OCI-M2 (cell line): ENCODE results near the gene CCHCR1.

ENCODE experiments used
- DNase-seq: peaks from one replicate; lab custom pipeline; 2025; ENCODE audit not compliant: unreplicated experiment; lab: John Stamatoyannopoulos, UW

Gene CCHCR1

GRCh38 chr6:31132806-31133205 is 24.8 kb downstream of the CCHCR1 start:
- DNase-seq, result no peak

- DNase-seq, result no peak
Observed at GRCh38 chr6:31131595-31131994, 26.0 kb downstream of the CCHCR1 start.

GRCh38 chr6:31130751-31131150 is 26.9 kb downstream of the CCHCR1 start:
- DNase-seq, result no peak

GRCh38 chr6:31129130-31129529 is 28.5 kb downstream of the CCHCR1 start:
- DNase-seq, result no peak

GRCh38 chr6:31128093-31128676 is 29.4 kb downstream of the CCHCR1 start:
- DNase-seq, result peak; percentile 21

GRCh38 chr6:31126396-31127175 is 31.0 kb downstream of the CCHCR1 start:
- DNase-seq, result no peak

- DNase-seq, result no peak
Observed at GRCh38 chr6:31125586-31126363, 31.8 kb downstream of the CCHCR1 start.

- no peak for DNase-seq
Observed at GRCh38 chr6:31125162-31125561, 32.4 kb downstream of the CCHCR1 start.

GRCh38 chr6:31122791-31123706 is 34.6 kb downstream of the CCHCR1 start:
- DNase-seq, result no peak

- DNase-seq, result no peak
Observed at GRCh38 chr6:31121131-31121790, 36.3 kb downstream of the CCHCR1 start.

- no peak for DNase-seq
Observed at GRCh38 chr6:31120151-31120915, 37.3 kb downstream of the CCHCR1 start, which contains the start of gene CDSN. Gene CDSN (minus strand): TSS chr6:31120446. CDS start chr6:31120419, 27 bp downstream.

- DNase-seq, result no peak
Observed at GRCh38 chr6:31118178-31118577, 39.4 kb downstream of the CCHCR1 start.

GRCh38 chr6:31116661-31117385 is 40.8 kb downstream of the CCHCR1 start:
- no peak for DNase-seq

- DNase-seq, result no peak
Observed at GRCh38 chr6:31115941-31116560, 41.6 kb downstream of the CCHCR1 start.

GRCh38 chr6:31114970-31115849 is 42.4 kb downstream of the CCHCR1 start:
- DNase-seq, result no peak

GRCh38 chr6:31114541-31114878 is 43.1 kb downstream of the CCHCR1 start, which contains the start of gene PSORS1C1:
Gene PSORS1C1 (plus strand): TSS chr6:31114800. CDS start chr6:31129633, 14,833 bp downstream.
- no peak for DNase-seq

- DNase-seq, result no peak
Observed at GRCh38 chr6:31113861-31114540, 43.6 kb downstream of the CCHCR1 start.
